HG03025 (cell line): ENCODE data around the gene DCTN5.
"Not testable (repeated sequence)": the region's sequence is repeated elsewhere in the genome, so short reads cannot be mapped to it uniquely, and the experiment has no call there.

Source experiments
- ATAC-seq: cut with Tn5 transposase; IDR thresholded peaks from one replicate; pipeline ENCODE4 v1.9.1; 2021; ENCODE audit warnings: mild to moderate bottlenecking, moderate library complexity; ENCODE audit not compliant: unreplicated experiment, low FRiP score

Gene DCTN5

GRCh38 chr16:23640931-23641765 lies at the start of gene DCTN5, which contains the start of gene PALB2:
Gene DCTN5 (plus strand): TSS chr16:23641466. CDS start chr16:23641543, 77 bp downstream.
Gene PALB2 (minus strand): TSS chr16:23641310. CDS start chr16:23641157, 153 bp downstream.
- ATAC-seq, result peak; percentile 95

GRCh38 chr16:23594186-23594585 lies 47.1 kb upstream of the DCTN5 start:
- no peak for ATAC-seq

GRCh38 chr16:23595246-23595950 lies 45.9 kb upstream of the DCTN5 start:
- ATAC-seq, result no peak

- peak; percentile 81 for ATAC-seq
Measured at GRCh38 chr16:23595951-23596720, 45.1 kb upstream of the DCTN5 start, which contains the start of gene NDUFAB1. Gene NDUFAB1 (minus strand): TSS chr16:23596316. CDS start chr16:23596290, 26 bp downstream.

GRCh38 chr16:23597003-23597756 lies 44.1 kb upstream of the DCTN5 start:
- ATAC-seq, result no peak

DNA sequence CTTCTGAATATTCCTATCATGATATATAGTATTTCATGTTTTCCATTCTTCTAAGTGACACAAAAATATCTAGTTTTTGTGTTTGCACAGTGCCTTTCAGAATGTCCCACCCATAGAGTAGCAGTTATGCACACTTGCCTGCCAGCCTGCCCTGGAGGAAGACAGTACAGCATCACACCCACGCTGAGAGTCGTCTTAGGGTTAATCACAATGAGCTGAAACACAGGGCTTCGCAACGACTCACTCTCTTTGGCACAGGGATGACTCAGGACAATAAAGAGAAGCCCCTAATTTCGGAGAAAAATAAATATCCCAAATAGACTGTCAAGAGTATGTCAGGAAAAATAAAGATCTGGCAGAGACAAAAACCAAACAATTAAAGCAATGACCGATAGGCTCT lies 33.5 kb upstream of the DCTN5 start:
- no peak for ATAC-seq

DNA sequence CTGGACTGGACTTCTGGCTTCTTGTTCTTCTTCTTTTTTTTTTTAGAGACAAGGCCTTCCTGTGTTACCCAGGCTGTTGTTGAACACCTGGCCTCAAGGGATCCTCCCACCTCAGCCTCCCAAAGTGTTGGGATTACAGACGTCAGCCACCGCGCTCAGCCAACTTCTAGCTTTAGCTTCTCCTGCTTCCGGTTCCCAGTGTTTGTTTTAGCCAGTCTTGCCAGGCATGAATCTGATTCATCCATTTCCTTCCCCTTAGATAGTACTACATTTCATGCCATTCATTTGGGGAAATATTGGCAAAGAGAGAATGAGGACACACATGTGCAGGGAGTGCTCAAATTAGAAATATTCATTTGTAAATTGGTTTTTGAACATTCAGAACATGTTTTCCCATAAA lies 33.1 kb upstream of the DCTN5 start:
- ATAC-seq, result no peak

DNA sequence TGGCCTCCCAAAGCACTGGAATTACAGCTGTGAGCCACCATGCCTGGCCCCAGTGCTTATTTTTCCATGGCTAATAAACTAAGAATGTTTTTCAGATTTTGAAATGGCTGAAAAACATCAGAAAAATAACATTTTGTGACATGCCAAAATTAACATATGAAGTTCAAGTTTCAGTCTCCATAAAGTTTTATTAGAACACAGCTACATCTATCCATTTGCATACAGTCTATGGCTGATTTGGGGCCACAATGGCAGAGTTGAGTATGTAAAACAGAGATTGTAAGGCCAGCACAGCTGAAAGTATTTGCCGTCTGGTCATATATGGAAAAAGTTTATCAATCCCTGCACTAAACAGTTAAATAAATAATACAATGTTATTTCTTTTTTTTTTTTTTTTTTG lies 31.3 kb upstream of the DCTN5 start:
- no peak for ATAC-seq

- ATAC-seq, result not testable (repeated sequence)
Measured at GRCh38 chr16:23610905-23611304, 30.4 kb upstream of the DCTN5 start.

DNA sequence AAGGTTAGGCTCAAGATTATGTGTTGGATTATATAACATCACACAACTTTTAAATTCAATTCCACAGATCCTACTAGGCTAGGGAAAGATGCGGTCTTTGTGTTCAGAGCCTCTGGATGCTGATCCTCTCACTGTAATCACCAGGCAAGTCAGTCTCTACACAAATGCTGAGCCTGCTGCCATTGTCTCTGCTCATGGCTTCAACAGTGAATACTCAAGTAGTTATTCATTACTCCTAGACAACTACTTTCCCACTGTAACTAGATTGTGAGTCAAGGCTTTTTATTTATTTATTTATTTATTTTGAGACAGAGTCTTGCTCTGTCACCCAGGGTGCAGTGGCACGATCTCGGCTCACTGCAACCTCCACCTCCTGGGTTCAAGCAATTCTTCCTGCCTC lies 29.3 kb upstream of the DCTN5 start:
- no peak for ATAC-seq

DNA sequence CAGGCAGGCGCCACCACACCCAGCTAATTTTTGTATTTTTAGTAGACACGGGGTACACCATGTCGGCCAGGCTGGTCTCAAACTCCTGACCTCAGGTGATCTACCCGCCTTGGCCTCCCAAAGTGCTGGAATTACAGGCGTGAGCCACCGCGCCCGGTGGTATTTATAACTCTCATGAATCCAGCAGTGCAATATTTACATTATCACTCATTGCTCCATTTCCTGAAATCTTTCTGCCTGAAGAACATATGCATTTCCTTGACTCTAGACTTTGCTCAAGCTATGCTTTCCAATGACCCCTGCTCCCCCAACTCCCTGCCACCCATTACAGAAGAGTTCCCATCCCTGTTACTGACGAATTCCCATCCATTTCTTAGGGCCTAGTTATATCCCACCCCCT lies 25.5 kb upstream of the DCTN5 start:
- ATAC-seq, result no peak

GRCh38 chr16:23624092-23624491 lies 17.2 kb upstream of the DCTN5 start:
- ATAC-seq, result no peak

- ATAC-seq, result no peak
Measured at GRCh38 chr16:23629516-23629915, 11.8 kb upstream of the DCTN5 start.

DNA sequence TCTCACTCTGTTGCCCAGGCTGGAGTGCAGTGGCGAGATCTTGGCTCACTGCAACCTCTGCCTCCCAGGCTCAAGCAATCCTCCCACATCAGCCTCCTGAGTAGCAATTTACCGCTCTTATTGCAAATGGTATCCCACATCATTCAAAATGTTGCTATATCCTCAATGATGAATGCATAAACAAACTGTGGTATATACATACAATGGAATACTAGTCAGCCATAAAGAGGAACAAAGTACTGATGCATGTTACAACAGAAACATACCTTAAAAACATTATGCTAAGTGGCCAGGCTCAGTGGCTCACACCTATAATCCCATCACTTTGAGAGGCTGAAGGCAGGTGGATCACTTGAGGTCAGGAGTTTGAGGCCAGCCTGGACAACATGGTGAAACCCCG lies 9.4 kb upstream of the DCTN5 start:
- not testable (repeated sequence) for ATAC-seq

DNA sequence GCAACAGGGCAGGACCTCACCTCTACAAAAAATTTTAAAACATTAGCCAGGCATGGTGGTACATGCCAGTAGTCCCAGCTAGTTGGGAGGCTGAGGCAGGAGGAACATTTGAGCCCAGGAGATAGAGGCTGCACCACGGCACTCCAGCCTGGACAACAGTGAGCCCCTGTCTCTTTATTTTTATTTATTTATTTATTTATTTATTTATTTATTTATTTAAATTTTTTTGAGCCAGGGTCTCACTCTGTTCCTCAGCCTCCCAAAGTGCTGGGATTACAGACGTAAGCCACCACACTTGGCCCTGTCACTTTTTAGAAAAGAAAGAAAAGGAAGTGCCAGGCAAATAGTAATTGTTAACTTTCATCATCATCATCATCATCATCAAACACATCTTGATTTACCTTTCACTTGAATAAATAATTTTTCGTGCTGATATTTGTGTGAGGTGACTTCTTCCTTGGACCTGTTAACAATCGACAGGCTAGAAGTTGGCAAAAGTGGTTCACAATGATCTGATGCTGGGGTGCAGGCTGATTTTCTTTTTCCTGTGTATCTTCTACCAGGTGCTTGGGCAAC lies 6.7 kb upstream of the DCTN5 start:
- ATAC-seq, result no peak

DNA sequence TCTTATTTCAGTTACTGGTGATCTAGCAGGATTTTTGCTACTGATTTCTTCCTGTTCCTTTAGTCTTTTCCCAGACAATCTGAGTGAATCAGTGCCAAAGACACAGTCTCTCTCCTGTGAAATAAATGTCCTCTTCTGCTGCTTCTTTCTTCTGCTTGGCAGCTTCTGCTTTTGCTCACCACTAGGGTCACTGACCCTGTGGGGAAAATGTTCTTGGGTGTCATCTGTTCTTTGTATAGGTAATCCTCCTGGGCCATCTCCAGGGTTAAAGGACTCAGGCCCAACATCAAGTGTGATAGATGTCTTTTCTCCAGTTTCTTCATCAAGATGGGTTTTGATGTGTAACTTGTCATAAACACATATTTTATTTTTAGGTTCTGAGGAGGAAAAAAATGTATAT lies 5.3 kb upstream of the DCTN5 start:
- no peak for ATAC-seq

DNA sequence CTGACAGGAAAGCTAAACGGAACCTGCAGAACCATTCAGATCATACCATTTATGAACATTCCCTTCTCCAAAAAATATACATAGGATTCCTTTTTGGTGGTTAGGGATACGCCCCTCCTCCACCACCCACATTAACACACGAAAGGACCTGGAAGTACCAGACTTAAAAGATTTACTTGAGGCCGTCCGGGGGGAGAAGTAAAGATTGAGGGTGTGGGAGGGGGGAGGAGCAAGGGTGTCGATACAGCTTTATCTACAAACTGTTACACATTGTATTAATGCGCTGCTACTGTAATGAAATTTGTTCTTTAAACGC lies 693 bp upstream of the DCTN5 start:
- no peak for ATAC-seq

GRCh38 chr16:23642246-23642774 lies 1.0 kb downstream of the DCTN5 start:
- ATAC-seq, result no peak

- no peak for ATAC-seq
Measured at GRCh38 chr16:23650674-23651416, 9.6 kb downstream of the DCTN5 start.
